ENCODE results near the gene NT5DC4.

Gene NT5DC4

GRCh38 chr2:112754564-112754963 is 33.7 kb downstream of the NT5DC4 start:
- TF ChIP-seq CTCF (IDR thresholded peaks at IDR 0.05; ENCODE audit: borderline replicate concordance, extremely low read depth, low read length, poor library complexity, severe bottlenecking) (no peak), EZH2 (IDR thresholded peaks at IDR 0.05; ENCODE audit: borderline replicate concordance, low read depth, low read length, severe bottlenecking) (no peak)
- DNase-seq = no peak
- no peak overlapping the region for H3K4me3 ChIP-seq (ENCODE audit: low read depth in 1 of 2, low read length in 2 of 2)
- H3K9ac ChIP-seq (ENCODE audit: low read depth, low read length) = no peak overlapping the region
- H3K4me2 ChIP-seq (ENCODE audit: insufficient read depth, low read length) = no peak overlapping the region
- H3K27me3 ChIP-seq (ENCODE audit: insufficient read depth, low read length, poor library complexity) = no peaks in the 10 kb centered on the region
- peaks cover 97% of the 10 kb centered on the region for H3K36me3 ChIP-seq (ENCODE audit: insufficient read depth, low read length)
- no peaks in the 10 kb centered on the region for H3K9me3 ChIP-seq (ENCODE audit: insufficient read depth, low read length, severe bottlenecking)
- peaks cover 71% of the 10 kb centered on the region for H3K79me2 ChIP-seq (ENCODE audit: insufficient read depth, low read length)
- peaks cover 3% of the 10 kb centered on the region; the same call in 1 of the 2 replicates for H3K4me1 ChIP-seq (ENCODE audit: insufficient read depth, low read length)
- H2AFZ ChIP-seq (ENCODE audit: low read depth, low read length) = no peak overlapping the region
- ATAC-seq (ENCODE audit: insufficient read depth, low read depth) = no peak
- peaks cover 7% of the 10 kb centered on the region; the same call in 1 of the 2 replicates for H4K20me1 ChIP-seq (ENCODE audit: insufficient read depth, low read length)
- no peak overlapping the region for H3K27ac ChIP-seq (ENCODE audit: low read length)

GRCh38 chr2:112755444-112755843 is 34.6 kb downstream of the NT5DC4 start:
- Histone ChIP-seq H3K9ac (ENCODE audit: low read depth, low read length) (no peak overlapping the region), H3K4me2 (ENCODE audit: insufficient read depth, low read length) (no peak overlapping the region), H3K27me3 (ENCODE audit: insufficient read depth, low read length, poor library complexity) (no peaks in the 10 kb centered on the region), H3K4me1 (ENCODE audit: insufficient read depth, low read length) (peaks cover 5% of the 10 kb centered on the region; the same call in 1 of the 2 replicates), H4K20me1 (ENCODE audit: insufficient read depth, low read length) (peaks cover under 1% of the 10 kb centered on the region; the same call in 1 of the 2 replicates), H2AFZ (ENCODE audit: low read depth, low read length) (no peak overlapping the region), H3K79me2 (ENCODE audit: insufficient read depth, low read length) (peaks cover 68% of the 10 kb centered on the region), H3K27ac (ENCODE audit: low read length) (no peak overlapping the region), H3K9me3 (ENCODE audit: insufficient read depth, low read length, severe bottlenecking) (no peaks in the 10 kb centered on the region), H3K36me3 (ENCODE audit: insufficient read depth, low read length) (peaks cover 97% of the 10 kb centered on the region), H3K4me3 (ENCODE audit: low read depth in 1 of 2, low read length in 2 of 2) (no peak overlapping the region)
- DNase-seq = no peak
- ATAC-seq (ENCODE audit: insufficient read depth, low read depth) = no peak
- TF ChIP-seq CTCF (IDR thresholded peaks at IDR 0.05; ENCODE audit: borderline replicate concordance, extremely low read depth, low read length, poor library complexity, severe bottlenecking) (no peak), EZH2 (IDR thresholded peaks at IDR 0.05; ENCODE audit: borderline replicate concordance, low read depth, low read length, severe bottlenecking) (no peak)

- no peaks in the 10 kb centered on the region for H3K9me3 ChIP-seq (ENCODE audit: insufficient read depth, low read length, severe bottlenecking)
- peaks cover 96% of the 10 kb centered on the region for H3K36me3 ChIP-seq (ENCODE audit: insufficient read depth, low read length)
- no peak overlapping the region for H3K4me3 ChIP-seq (ENCODE audit: low read depth in 1 of 2, low read length in 2 of 2)
- no peak overlapping the region for H3K4me2 ChIP-seq (ENCODE audit: insufficient read depth, low read length)
- H3K27me3 ChIP-seq (ENCODE audit: insufficient read depth, low read length, poor library complexity) = no peaks in the 10 kb centered on the region
- H3K4me1 ChIP-seq (ENCODE audit: insufficient read depth, low read length) = peaks cover 8% of the 10 kb centered on the region; the same call in 1 of the 2 replicates
- no peak overlapping the region for H3K27ac ChIP-seq (ENCODE audit: low read length)
- no peak overlapping the region for H3K9ac ChIP-seq (ENCODE audit: low read depth, low read length)
- H4K20me1 ChIP-seq (ENCODE audit: insufficient read depth, low read length) = no peaks in the 10 kb centered on the region; the same call in 1 of the 2 replicates
- ATAC-seq (ENCODE audit: insufficient read depth, low read depth) = no peak
- DNase-seq = no peak
- no peak overlapping the region for H2AFZ ChIP-seq (ENCODE audit: low read depth, low read length)
- peaks cover 69% of the 10 kb centered on the region for H3K79me2 ChIP-seq (ENCODE audit: insufficient read depth, low read length)
- TF ChIP-seq CTCF (IDR thresholded peaks at IDR 0.05; ENCODE audit: borderline replicate concordance, extremely low read depth, low read length, poor library complexity, severe bottlenecking) (no peak), EZH2 (IDR thresholded peaks at IDR 0.05; ENCODE audit: borderline replicate concordance, low read depth, low read length, severe bottlenecking) (no peak)
Observed at GRCh38 chr2:112756207-112756606, 35.4 kb downstream of the NT5DC4 start.
